ENCODE measurements around the gene PBX3. TPM values are rescaled to one million over a fixed set of nuclear protein-coding genes. Genes with fewer than 3 reads are reported as not detected.

Gene PBX3
- total RNA-seq, 1 donor from 2014 or later = 11.0 TPM

GRCh38 chr9:125851979-125852378 lies 104.8 kb downstream of the PBX3 start:
- no peak overlapping the region for H3K4me3 ChIP-seq (ENCODE audit: low read depth, low read length)
- DNase-seq (ENCODE audit: low read depth) = no peak
- TF ChIP-seq CTCF (conservative IDR thresholded peaks at IDR 0.05; ENCODE audit: low read depth, low read length) = no peak

GRCh38 chr9:125852386-125852785 lies 105.2 kb downstream of the PBX3 start:
- H3K4me3 ChIP-seq (ENCODE audit: low read depth, low read length) = no peak overlapping the region
- no peak for TF ChIP-seq CTCF (conservative IDR thresholded peaks at IDR 0.05; ENCODE audit: low read depth, low read length)
- no peak for DNase-seq (ENCODE audit: low read depth)

- DNase-seq (ENCODE audit: low read depth) = no peak
- TF ChIP-seq CTCF (conservative IDR thresholded peaks at IDR 0.05; ENCODE audit: low read depth, low read length) = no peak
Measured at GRCh38 chr9:125854553-125855275, 107.5 kb downstream of the PBX3 start.

GRCh38 chr9:125856331-125856730 lies 109.2 kb downstream of the PBX3 start:
- TF ChIP-seq CTCF (conservative IDR thresholded peaks at IDR 0.05; ENCODE audit: low read depth, low read length) = no peak
- H3K4me3 ChIP-seq (ENCODE audit: low read depth, low read length) = no peak overlapping the region
- no peak for DNase-seq (ENCODE audit: low read depth)

More at GRCh38 chr9:125854553-125855275, 107.5 kb downstream of the PBX3 start:
- H3K4me3 ChIP-seq (ENCODE audit: low read depth, low read length) = no peak overlapping the region

- DNase-seq (ENCODE audit: low read depth) = no peak
- H3K4me3 ChIP-seq (ENCODE audit: low read depth, low read length) = no peak overlapping the region
Measured at GRCh38 chr9:125861405-125862058, 114.4 kb downstream of the PBX3 start.

GRCh38 chr9:125863923-125864322 lies 116.8 kb downstream of the PBX3 start:
- DNase-seq (ENCODE audit: low read depth) = no peak
- TF ChIP-seq CTCF (conservative IDR thresholded peaks at IDR 0.05; ENCODE audit: low read depth, low read length) = no peak
- no peak overlapping the region for H3K4me3 ChIP-seq (ENCODE audit: low read depth, low read length)

More at GRCh38 chr9:125861405-125862058, 114.4 kb downstream of the PBX3 start:
- no peak for TF ChIP-seq CTCF (conservative IDR thresholded peaks at IDR 0.05; ENCODE audit: low read depth, low read length)

All from epithelial cell of proximal tubule (primary cell).